KMS-11 (cell line): ENCODE data around the gene FOXA1.

Experiments
- H2AFZ ChIP-seq: fragments of 200-600 bp; sonication (generic); 2 replicates; pipeline ENCODE4 v1.6.1; 2016; ENCODE audit warnings: antibody characterized with exemption, mixed run types, low read depth
- H3K27ac ChIP-seq: fragments of 200-600 bp; sonication (generic); 2 replicates; pipeline ENCODE4 v1.6.1; 2016; ENCODE audit warnings: mild to moderate bottlenecking, mixed run types
- H3K27me3 ChIP-seq: fragments of 200-600 bp; sonication (generic); 2 replicates; pipeline ENCODE4 v1.6.1; 2017; ENCODE audit warnings: mild to moderate bottlenecking, low read depth, mixed run types, moderate library complexity; ENCODE audit not compliant: insufficient read depth
- H3K36me3 ChIP-seq: fragments of 200-600 bp; sonication (generic); 2 replicates; pipeline ENCODE4 v1.6.1; 2017; ENCODE audit warnings: mild to moderate bottlenecking, mixed run types; ENCODE audit not compliant: insufficient read depth
- H3K4me1 ChIP-seq: fragments of 200-600 bp; sonication (generic); 2 replicates; pipeline ENCODE4 v1.6.1; 2016; ENCODE audit warnings: mild to moderate bottlenecking, low read depth, mixed run types; ENCODE audit not compliant: poor library complexity, severe bottlenecking
- H3K4me2 ChIP-seq: fragments of 200-600 bp; sonication (generic); 2 replicates; pipeline ENCODE4 v1.7.0; 2016; ENCODE audit warnings: mild to moderate bottlenecking, mixed run types
- H3K4me3 ChIP-seq: fragments of 200-600 bp; sonication (generic); IDR thresholded peaks from 2 replicates; pipeline ENCODE4 v1.6.1; 2017; ENCODE audit warnings: low read depth, low read length, mixed read lengths; ENCODE audit not compliant: insufficient read depth
- H3K79me2 ChIP-seq: fragments of 200-600 bp; sonication (generic); 2 replicates; pipeline ENCODE4 v1.6.1; 2016; ENCODE audit warnings: low read depth, mixed run types; ENCODE audit not compliant: insufficient read depth
- H3K9ac ChIP-seq: fragments of 200-600 bp; sonication (generic); 2 replicates; pipeline ENCODE4 v1.6.1; 2016; ENCODE audit warnings: mild to moderate bottlenecking, mixed run types
- H4K20me1 ChIP-seq: fragments of 200-600 bp; sonication (generic); 2 replicates; pipeline ENCODE4 v1.6.1; 2016; ENCODE audit warnings: mild to moderate bottlenecking, mixed run types; ENCODE audit not compliant: insufficient read depth
- TF ChIP-seq, protein P1 (sequence below): fragments of 200-600 bp; sonication (generic); conservative IDR thresholded peaks from 2 replicates; pipeline ENCODE4 v1.6.1; 2017; ENCODE audit warnings: low read depth, mild to moderate bottlenecking, antibody characterized with exemption, low read length, moderate library complexity, mixed read lengths

FOXA1 gene

DNA sequence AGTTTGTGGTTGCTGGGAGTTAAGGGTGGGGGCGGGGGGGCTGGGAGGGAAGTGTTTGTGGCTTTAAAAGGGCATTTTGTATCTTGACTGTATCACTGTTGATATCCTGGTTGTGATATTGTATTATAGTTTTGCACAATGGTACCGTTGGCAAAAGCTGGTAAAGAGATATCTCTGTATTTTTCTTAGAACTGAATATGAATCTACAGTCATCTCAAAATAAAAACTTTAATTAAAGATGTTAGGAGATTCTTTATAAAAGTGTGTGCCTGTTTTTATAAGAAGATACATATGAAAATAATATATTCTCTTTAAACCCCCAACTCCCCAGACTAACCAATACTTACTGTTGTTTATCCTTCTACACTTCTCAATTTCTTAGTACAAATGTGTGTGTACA, 43.5 kb upstream of the FOXA1 start:
- Histone ChIP-seq H2AFZ (no peak overlapping the region), H4K20me1 (no peaks in the 10 kb centered on the region)
- TF ChIP-seq, protein P1, sequence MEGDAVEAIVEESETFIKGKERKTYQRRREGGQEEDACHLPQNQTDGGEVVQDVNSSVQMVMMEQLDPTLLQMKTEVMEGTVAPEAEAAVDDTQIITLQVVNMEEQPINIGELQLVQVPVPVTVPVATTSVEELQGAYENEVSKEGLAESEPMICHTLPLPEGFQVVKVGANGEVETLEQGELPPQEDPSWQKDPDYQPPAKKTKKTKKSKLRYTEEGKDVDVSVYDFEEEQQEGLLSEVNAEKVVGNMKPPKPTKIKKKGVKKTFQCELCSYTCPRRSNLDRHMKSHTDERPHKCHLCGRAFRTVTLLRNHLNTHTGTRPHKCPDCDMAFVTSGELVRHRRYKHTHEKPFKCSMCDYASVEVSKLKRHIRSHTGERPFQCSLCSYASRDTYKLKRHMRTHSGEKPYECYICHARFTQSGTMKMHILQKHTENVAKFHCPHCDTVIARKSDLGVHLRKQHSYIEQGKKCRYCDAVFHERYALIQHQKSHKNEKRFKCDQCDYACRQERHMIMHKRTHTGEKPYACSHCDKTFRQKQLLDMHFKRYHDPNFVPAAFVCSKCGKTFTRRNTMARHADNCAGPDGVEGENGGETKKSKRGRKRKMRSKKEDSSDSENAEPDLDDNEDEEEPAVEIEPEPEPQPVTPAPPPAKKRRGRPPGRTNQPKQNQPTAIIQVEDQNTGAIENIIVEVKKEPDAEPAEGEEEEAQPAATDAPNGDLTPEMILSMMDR: no peak

DNA sequence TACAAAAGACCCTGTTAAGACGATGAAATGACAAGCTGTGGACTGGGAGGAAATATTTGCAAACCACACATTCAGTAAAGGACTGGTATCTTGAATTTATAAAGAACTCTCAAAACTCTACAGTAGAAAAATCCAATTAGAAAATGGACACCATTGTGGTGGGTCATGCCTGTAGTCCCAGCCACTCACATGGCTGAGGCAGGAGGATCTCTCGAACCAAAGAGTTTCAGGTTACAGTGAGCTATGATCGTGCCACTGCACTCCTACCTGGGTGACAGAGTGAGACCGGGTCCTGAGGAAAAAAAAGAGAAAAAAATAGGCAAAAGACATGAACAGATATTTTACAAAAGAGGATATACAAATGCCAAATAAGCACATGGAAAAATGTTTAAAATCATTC, 42.3 kb upstream of the FOXA1 start:
- H2AFZ ChIP-seq: no peak overlapping the region
- no peaks in the 10 kb centered on the region for H3K27me3 ChIP-seq
- no peak overlapping the region for H3K4me2 ChIP-seq
- no peaks in the 10 kb centered on the region for H3K4me1 ChIP-seq
- H3K27ac ChIP-seq: no peak overlapping the region
- no peaks in the 10 kb centered on the region for H3K79me2 ChIP-seq
- TF ChIP-seq, protein P1: no peak
- H4K20me1 ChIP-seq: no peaks in the 10 kb centered on the region
- no peak overlapping the region for H3K9ac ChIP-seq
- H3K36me3 ChIP-seq: no peaks in the 10 kb centered on the region
- no peak overlapping the region for H3K4me3 ChIP-seq

More for the DNA sequence above, 43.5 kb upstream of the FOXA1 start:
- no peak overlapping the region for H3K4me2 ChIP-seq
- H3K4me3 ChIP-seq: no peak overlapping the region
- H3K27me3 ChIP-seq: no peaks in the 10 kb centered on the region
- H3K79me2 ChIP-seq: no peaks in the 10 kb centered on the region
- H3K36me3 ChIP-seq: no peaks in the 10 kb centered on the region
- no peak overlapping the region for H3K9ac ChIP-seq
- H3K27ac ChIP-seq: no peak overlapping the region
- H3K4me1 ChIP-seq: no peaks in the 10 kb centered on the region

DNA sequence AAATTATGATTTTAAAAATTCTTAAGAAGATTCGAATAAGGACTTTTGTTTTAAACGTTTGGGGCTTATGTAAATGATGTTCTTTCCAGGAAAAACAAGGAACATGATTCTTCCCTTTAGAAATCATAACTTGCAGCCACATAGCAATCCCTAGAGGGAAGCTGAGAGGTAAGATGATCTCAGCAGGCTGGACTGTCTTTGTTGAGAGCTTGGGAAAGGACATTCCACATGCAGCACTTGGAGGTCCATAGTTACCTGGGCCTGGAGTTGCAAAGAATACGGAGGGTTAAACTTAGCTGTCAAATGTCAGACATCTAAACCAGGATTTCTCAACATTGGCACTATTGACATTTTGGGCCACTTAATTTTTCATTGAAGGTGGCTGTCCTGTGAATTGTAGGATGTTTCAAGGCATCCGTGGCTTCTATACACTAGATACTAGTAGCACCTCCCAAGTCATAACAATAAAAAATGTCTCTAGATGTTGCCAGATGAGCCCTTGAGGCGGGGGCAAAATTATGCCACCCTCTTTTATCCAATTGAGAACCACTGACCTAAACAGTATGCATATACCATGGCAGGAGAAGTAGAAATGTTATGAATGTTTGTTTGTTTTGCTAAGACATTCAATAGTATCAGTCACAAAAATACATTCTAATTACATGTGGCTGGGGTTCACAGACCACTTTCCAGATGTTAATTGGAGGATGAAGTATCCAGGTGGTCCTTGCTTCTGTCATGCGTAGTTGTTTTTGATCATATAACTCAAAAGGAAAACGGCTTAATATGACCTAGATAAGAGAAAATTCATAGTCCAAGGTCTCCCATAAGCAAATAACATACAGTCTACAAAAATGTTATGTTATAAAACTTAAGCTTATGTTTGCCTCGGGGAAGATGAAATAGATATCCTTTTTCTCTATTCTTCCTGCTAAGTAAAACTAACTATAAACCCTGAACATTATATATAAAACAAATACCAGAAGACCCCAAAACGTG, 30.8 kb upstream of the FOXA1 start:
- no peak overlapping the region for H3K9ac ChIP-seq
- no peaks in the 10 kb centered on the region for H3K27me3 ChIP-seq
- no peak overlapping the region for H3K4me3 ChIP-seq
- H2AFZ ChIP-seq: no peak overlapping the region
- H3K4me2 ChIP-seq: no peak overlapping the region
- H3K36me3 ChIP-seq: no peaks in the 10 kb centered on the region
- no peaks in the 10 kb centered on the region for H4K20me1 ChIP-seq
- no peak overlapping the region for H3K27ac ChIP-seq
- TF ChIP-seq, protein P1: no peak
- H3K79me2 ChIP-seq: no peaks in the 10 kb centered on the region
- H3K4me1 ChIP-seq: no peaks in the 10 kb centered on the region

DNA sequence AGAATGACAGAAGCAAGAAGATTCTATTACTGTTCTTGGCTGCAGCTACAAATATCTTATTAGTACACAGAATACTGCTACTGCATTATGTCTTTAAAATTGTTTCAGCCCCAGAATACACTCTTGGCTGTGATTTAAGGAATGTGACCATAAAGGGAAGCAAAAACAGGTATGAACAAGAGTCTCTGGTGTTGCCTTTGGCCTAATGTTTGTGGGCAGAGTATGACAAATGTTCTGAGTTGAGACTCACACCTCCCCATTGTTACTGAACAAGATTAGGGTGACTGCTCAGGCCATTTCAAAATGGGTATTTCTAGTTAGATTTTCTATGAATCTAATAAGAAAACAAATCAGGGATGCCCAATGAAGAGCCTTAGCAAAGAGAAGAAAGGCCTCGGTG, 28.9 kb upstream of the FOXA1 start:
- no peak overlapping the region for H3K9ac ChIP-seq
- no peaks in the 10 kb centered on the region for H3K79me2 ChIP-seq

More for the DNA sequence above, 28.9 kb upstream of the FOXA1 start:
- no peaks in the 10 kb centered on the region for H3K27me3 ChIP-seq
- H3K4me3 ChIP-seq: no peak overlapping the region
- H3K27ac ChIP-seq: no peak overlapping the region
- H3K4me2 ChIP-seq: no peak overlapping the region
- H3K36me3 ChIP-seq: no peaks in the 10 kb centered on the region
- H2AFZ ChIP-seq: no peak overlapping the region
- no peaks in the 10 kb centered on the region for H3K4me1 ChIP-seq
- H4K20me1 ChIP-seq: no peaks in the 10 kb centered on the region
- TF ChIP-seq, protein P1: no peak
